Fibroblast of mammary gland (primary cell): ENCODE data around the gene RUNX1.

Experiments
- DNase-seq: peaks from one replicate; pipeline ENCODE4 v3.0.0-alpha.2; 2010; ENCODE audit warnings: low read depth
- H3K4me3 ChIP-seq: 2 replicates; pipeline ENCODE4 v1.5.1; 2011; ENCODE audit warnings: low read depth, mild to moderate bottlenecking, low read length, moderate library complexity; ENCODE audit not compliant: control insufficient read depth
- TF ChIP-seq, protein P1 (sequence below): conservative IDR thresholded peaks from 2 replicates; pipeline ENCODE4 v1.5.1; 2011; ENCODE audit warnings: low read depth, low read length, inconsistent platforms; ENCODE audit not compliant: control insufficient read depth, insufficient read depth

RUNX1 gene

GRCh38 chr21:34815831-34816705 lies 233.0 kb downstream of the RUNX1 start:
- TF ChIP-seq, protein P1, sequence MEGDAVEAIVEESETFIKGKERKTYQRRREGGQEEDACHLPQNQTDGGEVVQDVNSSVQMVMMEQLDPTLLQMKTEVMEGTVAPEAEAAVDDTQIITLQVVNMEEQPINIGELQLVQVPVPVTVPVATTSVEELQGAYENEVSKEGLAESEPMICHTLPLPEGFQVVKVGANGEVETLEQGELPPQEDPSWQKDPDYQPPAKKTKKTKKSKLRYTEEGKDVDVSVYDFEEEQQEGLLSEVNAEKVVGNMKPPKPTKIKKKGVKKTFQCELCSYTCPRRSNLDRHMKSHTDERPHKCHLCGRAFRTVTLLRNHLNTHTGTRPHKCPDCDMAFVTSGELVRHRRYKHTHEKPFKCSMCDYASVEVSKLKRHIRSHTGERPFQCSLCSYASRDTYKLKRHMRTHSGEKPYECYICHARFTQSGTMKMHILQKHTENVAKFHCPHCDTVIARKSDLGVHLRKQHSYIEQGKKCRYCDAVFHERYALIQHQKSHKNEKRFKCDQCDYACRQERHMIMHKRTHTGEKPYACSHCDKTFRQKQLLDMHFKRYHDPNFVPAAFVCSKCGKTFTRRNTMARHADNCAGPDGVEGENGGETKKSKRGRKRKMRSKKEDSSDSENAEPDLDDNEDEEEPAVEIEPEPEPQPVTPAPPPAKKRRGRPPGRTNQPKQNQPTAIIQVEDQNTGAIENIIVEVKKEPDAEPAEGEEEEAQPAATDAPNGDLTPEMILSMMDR: no peak

DNA sequence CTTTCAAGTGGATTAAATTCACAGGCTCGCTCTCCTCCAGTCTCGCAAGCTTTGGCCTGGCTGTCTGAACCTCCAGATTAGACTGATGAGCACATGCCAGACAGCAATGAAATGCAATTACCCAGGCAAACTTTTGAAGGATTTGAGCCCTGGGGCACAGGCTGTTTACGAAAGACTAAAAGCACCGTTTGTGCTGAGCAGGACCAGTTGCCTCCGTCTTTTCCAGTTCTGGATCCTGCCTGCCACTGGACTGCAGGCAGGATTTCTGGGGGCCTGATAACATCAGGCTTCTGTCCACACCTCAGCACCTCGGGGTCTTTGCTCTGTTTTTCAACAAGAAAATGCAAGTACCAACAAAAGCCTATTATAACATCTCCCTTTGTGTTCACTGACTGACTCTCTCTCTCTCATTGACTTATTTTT lies 234.6 kb downstream of the RUNX1 start:
- no peak for DNase-seq
- no peak overlapping the region for H3K4me3 ChIP-seq
- TF ChIP-seq, protein P1: no peak

More at GRCh38 chr21:34815831-34816705, 233.0 kb downstream of the RUNX1 start:
- H3K4me3 ChIP-seq: no peak overlapping the region
- DNase-seq: no peak

DNA sequence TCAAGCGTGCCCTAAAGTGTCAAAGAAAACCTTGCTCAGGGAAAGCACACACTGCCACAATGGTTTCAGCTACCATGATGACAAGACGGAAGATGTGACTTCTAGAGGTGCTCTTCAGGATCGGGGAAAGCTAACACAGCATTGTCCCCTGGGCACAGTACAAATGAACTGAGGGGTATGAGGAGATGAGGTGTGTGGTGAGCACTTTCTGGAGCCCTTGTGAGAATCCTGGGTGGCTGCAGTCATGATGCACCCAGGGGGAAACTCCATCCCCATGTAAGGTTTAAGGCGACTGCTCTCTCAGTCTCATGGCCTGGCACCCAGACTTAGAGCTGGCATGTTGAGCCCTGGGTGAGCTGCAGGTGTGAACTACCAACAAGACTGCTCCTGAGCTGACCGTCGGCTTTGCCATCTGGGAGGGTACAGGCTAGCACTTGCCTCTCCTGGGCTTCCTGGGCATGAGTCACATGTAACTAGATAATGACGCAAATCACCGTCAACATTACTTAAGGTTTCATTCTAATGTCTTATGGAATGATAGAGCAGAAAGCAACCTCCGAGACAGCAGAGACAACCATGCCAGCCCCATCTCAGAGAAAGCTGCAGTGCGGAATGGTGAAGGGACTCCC lies 235.7 kb downstream of the RUNX1 start:
- TF ChIP-seq, protein P1: no peak
- peak; percentile 93 for DNase-seq
- no peak overlapping the region for H3K4me3 ChIP-seq

DNA sequence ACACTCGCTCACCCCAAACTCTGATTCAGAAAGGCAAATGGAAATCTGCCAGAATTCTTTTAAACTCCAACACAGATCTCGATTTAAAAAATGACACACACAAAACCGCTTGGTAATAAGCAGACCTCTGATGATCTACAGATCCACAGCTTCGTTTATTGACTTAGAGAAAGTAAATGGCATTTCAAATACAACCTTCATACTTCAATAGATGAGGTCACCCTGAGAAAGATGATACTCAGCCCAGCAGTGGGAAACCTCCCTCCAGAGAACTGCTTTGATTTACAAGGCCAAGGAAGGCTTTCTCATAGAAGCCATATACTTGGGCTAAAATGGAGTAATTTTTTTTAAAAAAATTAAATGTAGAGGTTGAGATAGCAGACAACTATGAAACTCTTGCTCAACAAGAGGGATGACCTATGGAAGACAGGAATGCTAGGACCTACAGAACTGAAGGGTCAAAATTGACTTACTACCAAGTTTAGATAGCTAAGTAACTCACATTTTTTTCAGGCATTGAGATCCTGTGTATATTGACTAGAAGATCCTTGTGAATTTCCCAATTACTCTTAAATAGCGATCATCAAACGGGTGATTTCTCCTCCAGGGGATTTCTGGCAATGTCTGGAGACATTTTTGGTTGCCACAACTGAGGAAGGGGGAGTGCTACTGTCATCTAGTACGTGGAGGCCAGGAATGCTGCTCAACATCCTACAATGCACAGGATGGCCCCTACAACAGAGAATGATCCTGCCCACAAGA lies 236.4 kb downstream of the RUNX1 start:
- peak; percentile 98 for DNase-seq
- TF ChIP-seq, protein P1: no peak
- no peak overlapping the region for H3K4me3 ChIP-seq

DNA sequence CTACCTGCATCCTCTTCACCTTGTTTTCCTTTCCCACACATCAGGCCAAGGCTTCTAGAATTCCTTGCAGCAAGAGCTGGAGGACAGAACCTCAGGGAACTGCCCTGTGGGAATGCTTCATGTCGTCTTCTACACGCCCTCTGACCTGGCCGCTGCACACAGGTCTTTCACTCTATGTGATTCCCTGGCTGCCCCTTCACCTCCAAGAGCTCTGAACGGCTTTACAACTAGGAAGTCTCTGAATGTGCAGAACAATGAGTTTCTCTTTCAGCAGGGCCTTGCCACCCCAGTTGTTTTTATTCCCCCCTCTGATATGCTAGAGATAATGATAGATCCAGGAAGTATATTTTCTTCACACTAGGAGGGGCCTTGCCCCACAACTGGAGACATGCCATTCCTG lies 237.7 kb downstream of the RUNX1 start:
- TF ChIP-seq, protein P1: no peak
- DNase-seq: no peak
- H3K4me3 ChIP-seq: no peak overlapping the region

GRCh38 chr21:34810786-34811185 lies 238.3 kb downstream of the RUNX1 start:
- DNase-seq: no peak
- TF ChIP-seq, protein P1: no peak
- no peak overlapping the region for H3K4me3 ChIP-seq
